Hypothalamus (tissue), 51 donors: ENCODE results near the gene DYNC1LI2.

Experiments
- DNase-seq, 51 donors: peaks; one replicate each; lab custom pipeline; 2025; lab: John Stamatoyannopoulos, UW

DYNC1LI2 gene

GRCh38 chr16:66740533-66740932, 10.9 kb downstream of the DYNC1LI2 start:
- peak in 1 of 51 donors; percentile 53 for DNase-seq

GRCh38 chr16:66740010-66740409, 11.4 kb downstream of the DYNC1LI2 start:
- DNase-seq, result peak in 3 of 51 donors; percentile 14 to 53 (median 51)

- no peak for DNase-seq
Measured at GRCh38 chr16:66735891-66736290, 15.5 kb downstream of the DYNC1LI2 start.

- DNase-seq, result no peak
Measured at GRCh38 chr16:66731101-66731500, 20.3 kb downstream of the DYNC1LI2 start.

- DNase-seq, result no peak
Measured at GRCh38 chr16:66728804-66729203, 22.6 kb downstream of the DYNC1LI2 start.

GRCh38 chr16:66728117-66728787, 23.2 kb downstream of the DYNC1LI2 start:
- peak in 14 of 51 donors; percentile 3 to 68 (median 18) for DNase-seq

- DNase-seq, result no peak
Measured at GRCh38 chr16:66720766-66721165, 30.6 kb downstream of the DYNC1LI2 start.

- no peak for DNase-seq
Measured at GRCh38 chr16:66719246-66719645, 32.2 kb downstream of the DYNC1LI2 start.

- no peak for DNase-seq
Measured at GRCh38 chr16:66717776-66718175, 33.6 kb downstream of the DYNC1LI2 start.

- peak in 22 of 51 donors; percentile 11 to 62 (median 36) for DNase-seq
Measured at GRCh38 chr16:66717112-66717675, 34.2 kb downstream of the DYNC1LI2 start.

GRCh38 chr16:66714654-66715307, 36.6 kb downstream of the DYNC1LI2 start:
- no peak for DNase-seq

- no peak for DNase-seq
Measured at GRCh38 chr16:66714062-66714461, 37.3 kb downstream of the DYNC1LI2 start.

GRCh38 chr16:66713076-66713475, 38.3 kb downstream of the DYNC1LI2 start:
- DNase-seq, result peak in 3 of 51 donors; percentile 10 to 29 (median 20)

GRCh38 chr16:66712512-66712911, 38.9 kb downstream of the DYNC1LI2 start:
- DNase-seq, result no peak

- DNase-seq, result no peak
Measured at GRCh38 chr16:66711581-66711980, 39.8 kb downstream of the DYNC1LI2 start.

- peak in 13 of 51 donors; percentile 5 to 41 (median 14) for DNase-seq
Measured at GRCh38 chr16:66706506-66706880, 44.9 kb downstream of the DYNC1LI2 start.

GRCh38 chr16:66705790-66706505, 45.5 kb downstream of the DYNC1LI2 start:
- peak in 14 of 51 donors; percentile 4 to 55 (median 18) for DNase-seq

- no peak for DNase-seq
Measured at GRCh38 chr16:66703406-66704215, 47.8 kb downstream of the DYNC1LI2 start.

- no peak for DNase-seq
Measured at GRCh38 chr16:66701516-66701915, 49.9 kb downstream of the DYNC1LI2 start.

- no peak for DNase-seq
Measured at GRCh38 chr16:66701026-66701425, 50.4 kb downstream of the DYNC1LI2 start.
